Measurements from ENCODE around the gene DMRTA1.
A peak's percentile ranks its signal among the peaks of the same experiment; 100 is the strongest.
"Not testable (repeated sequence)": the region's sequence is repeated elsewhere in the genome, so short reads cannot be mapped to it uniquely, and the experiment has no call there.

DMRTA1 gene

GRCh38 chr9:22455181-22455580, 8.6 kb downstream of the DMRTA1 start:
- no peak for DNase-seq (ENCODE audit: low spot score)
- FAIRE-seq = no peak

GRCh38 chr9:22457448-22457847, 10.8 kb downstream of the DMRTA1 start:
- no peak for DNase-seq (ENCODE audit: low spot score)
- FAIRE-seq = no peak

- DNase-seq (ENCODE audit: low spot score) (peak; percentile 33), FAIRE-seq (no peak)
Measured at GRCh38 chr9:22463205-22463604, 16.6 kb downstream of the DMRTA1 start.

GRCh38 chr9:22469928-22470544, 23.4 kb downstream of the DMRTA1 start:
- peak; percentile 13 for DNase-seq (ENCODE audit: low spot score)
- peak; percentile 10 for FAIRE-seq

- DNase-seq (ENCODE audit: low spot score) (peak; percentile 2), FAIRE-seq (no peak)
Measured at GRCh38 chr9:22481566-22481965, 34.9 kb downstream of the DMRTA1 start.

GRCh38 chr9:22483528-22484070, 37.0 kb downstream of the DMRTA1 start:
- no peak for FAIRE-seq
- DNase-seq (ENCODE audit: low spot score) = no peak

GRCh38 chr9:22496197-22496596, 49.6 kb downstream of the DMRTA1 start:
- FAIRE-seq; DNase-seq (ENCODE audit: low spot score): not testable (repeated sequence)
